GM19372 (cell line): Measurements from ENCODE around the gene ZNF761.
A peak's percentile ranks its signal among the peaks of the same experiment; 100 is the strongest.
"Not testable (repeated sequence)": the region's sequence is repeated elsewhere in the genome, so short reads cannot be mapped to it uniquely, and the experiment has no call there.

Experiments
- ATAC-seq: cut with Tn5 transposase; IDR thresholded peaks from one replicate; pipeline ENCODE4 v1.9.1; 2021; ENCODE audit warnings: mild to moderate bottlenecking, low read depth, moderate library complexity; ENCODE audit not compliant: unreplicated experiment

Gene ZNF761

GRCh38 chr19:53431399-53432087 is at the start of gene ZNF761:
ZNF761 (plus strand) TSS chr19:53431984; CDS start chr19:53447269, 15,285 bp downstream.
- peak; percentile 99 for ATAC-seq

DNA sequence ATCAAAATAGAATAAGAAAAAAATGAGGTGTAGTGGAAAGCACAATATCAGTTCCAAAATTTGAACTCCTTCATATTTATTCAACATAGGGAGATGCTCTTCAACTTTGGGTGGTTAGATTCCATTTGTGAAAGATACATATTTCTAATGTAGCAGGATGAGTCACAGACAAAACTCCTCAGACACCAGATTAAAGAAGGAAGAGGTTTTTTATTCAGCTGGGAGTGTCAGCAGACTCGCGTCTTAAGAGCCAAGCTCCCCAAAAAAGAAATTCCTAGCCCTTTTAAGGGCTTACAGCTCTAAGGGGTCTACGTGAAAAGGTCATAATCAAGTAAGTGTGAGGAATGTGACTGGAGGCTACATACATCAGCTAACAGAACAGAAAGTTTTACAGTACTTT is 43.6 kb upstream of the ZNF761 start:
- ATAC-seq: no peak

DNA sequence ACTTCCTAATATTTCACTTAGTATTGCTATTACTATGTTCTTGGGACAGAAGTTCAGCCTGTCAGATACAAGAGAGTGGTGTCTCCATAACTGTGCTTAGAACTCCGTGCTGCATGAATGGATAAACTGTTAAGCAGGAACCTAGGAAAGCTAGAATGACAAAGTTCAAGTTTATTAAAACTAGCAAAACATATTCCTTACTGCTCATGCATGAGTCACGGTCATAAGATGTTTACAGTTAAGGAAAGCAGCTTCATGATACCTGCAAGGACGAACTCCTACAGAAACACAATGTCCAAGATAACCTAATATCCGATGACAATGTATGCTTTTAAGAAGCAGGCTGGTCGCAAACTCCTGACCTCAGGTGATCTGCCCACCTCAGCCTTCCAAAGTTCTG is 42.9 kb upstream of the ZNF761 start:
- no peak for ATAC-seq

- no peak for ATAC-seq
These were observed 42.2 kb upstream of the ZNF761 start for GRCh38 chr19:53389571-53389970.

DNA sequence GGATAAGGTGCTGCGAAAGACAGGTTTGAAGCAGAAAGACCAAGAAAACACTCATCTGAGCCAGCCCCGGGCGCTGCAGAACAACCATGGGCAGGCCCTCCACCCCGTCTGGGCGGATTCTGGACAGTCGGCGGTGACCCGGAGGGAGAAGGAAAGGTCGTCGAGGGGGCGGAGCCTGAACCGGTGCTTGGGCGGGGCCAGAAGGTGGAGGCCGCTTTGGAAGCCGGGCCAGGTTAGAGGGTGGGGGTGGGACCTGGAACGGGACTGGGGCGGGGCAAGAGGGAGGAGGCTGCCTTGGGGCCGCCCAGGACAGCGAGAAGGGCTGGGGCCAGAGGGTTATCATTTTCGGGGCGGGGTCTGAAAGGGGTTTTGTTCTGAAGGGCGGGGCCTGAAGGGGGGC is 41.8 kb upstream of the ZNF761 start:
- no peak for ATAC-seq

- ATAC-seq: no peak
These were observed 37.2 kb upstream of the ZNF761 start for GRCh38 chr19:53394522-53394973.

DNA sequence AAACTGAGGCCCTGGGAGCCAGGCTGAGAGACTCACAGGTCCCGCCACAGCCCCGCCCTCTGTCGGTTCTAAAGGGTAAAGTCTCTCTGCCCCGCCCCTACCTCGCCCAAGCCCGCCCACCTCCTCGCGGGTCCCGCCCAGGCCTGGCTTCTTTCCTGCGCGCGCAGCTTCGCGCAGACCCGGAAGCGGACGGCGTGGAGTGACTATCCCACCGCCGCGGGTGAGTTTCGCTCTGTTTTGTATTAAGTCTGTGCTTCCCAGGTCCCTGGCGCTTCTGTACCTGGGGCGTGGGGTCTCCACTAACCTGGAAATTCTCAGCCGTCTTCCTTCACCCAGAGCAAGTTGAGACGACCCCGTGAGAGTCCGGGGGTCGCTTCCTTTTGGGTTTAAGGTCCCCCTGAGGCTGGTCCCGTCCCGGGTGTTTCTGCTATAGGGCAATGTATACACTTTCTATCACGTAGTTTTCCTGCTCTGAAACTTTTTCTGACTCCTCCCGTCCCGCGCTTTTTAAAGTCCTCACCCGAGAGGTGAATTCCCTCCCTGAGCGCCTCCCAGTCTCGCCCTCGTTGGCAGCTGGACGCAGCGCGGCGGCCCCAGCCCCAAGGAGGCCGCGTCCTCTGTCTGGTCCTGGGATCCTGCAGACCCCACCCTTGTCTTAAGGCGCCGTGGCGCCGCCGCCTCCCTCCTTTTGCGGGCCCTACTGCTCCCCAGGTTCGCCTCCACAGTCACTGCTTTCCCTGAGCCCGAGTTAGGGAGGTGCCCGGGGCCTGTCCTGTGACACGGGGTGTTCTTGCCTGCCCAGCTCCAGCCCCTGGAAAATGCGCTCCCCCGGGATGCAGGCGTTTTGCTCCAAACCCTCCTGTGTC is 36.6 kb upstream of the ZNF761 start, which contains the start of gene ZNF765:
Gene ZNF765 (plus strand): TSS at position 176 of the 866 bp plus-strand sequence. CDS start 2,867 bp downstream, outside the sequence.
- ATAC-seq: peak; percentile 87

GRCh38 chr19:53395840-53396524 is 35.8 kb upstream of the ZNF761 start:
- ATAC-seq: not testable (repeated sequence)

DNA sequence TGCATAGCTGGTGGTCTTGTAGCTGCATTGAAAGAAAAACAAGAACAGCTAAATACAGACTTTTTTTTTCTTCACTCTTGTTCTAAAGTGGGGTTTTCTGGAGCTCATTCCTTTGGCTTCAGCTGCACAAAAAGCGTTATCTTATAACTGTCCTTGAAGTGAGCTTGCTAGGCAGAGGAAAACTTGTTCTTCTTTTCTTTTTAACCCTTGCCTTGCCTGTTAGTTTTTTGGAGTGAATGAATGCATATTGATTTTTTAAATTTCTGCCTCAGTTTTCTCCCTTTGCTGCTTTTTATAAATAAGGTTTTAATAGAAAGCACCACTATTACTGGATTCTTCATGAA is 35.3 kb upstream of the ZNF761 start:
- ATAC-seq: no peak

DNA sequence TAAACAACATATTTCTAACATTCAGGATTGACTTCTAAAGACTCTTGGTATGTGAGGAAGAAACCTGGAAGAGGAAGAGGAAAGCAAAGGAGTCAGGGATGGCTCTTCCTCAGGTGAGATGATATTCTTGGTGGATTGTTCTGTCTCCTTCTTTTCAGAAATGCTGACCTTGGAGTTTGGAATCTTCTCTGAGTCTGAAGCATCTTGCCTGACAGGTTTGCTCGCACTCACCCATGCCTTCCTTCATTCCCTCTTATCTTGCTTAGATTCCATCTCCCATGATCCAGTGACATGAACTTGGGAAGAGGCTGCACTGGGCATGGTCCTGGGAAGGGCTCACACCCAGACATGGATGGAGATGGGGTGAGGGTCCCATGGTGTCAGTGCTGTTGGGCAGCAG is 33.9 kb upstream of the ZNF761 start:
- not testable (repeated sequence) for ATAC-seq

GRCh38 chr19:53409505-53410204 is 22.1 kb upstream of the ZNF761 start:
- ATAC-seq: no peak

GRCh38 chr19:53420520-53421315 is 11.1 kb upstream of the ZNF761 start:
- ATAC-seq: not testable (repeated sequence)

DNA sequence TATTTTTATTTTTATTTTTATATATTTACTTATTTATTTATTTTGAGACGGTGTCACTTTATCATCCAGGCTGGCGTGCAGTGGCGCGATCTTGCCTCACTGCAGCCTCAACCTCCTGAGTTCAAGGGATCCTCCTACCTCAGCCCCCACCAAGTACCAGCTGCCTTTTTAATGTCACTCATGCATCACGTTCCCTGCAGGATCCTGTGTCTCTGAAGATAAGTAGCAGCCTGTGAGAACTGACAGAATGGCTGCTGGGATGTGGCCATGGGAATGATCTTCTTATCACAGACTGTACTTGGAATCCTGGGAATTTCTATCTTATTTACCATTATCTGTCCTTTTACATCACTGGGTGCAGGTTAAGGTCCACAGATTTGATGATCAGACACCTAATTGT is 9.2 kb upstream of the ZNF761 start:
- ATAC-seq: no peak

DNA sequence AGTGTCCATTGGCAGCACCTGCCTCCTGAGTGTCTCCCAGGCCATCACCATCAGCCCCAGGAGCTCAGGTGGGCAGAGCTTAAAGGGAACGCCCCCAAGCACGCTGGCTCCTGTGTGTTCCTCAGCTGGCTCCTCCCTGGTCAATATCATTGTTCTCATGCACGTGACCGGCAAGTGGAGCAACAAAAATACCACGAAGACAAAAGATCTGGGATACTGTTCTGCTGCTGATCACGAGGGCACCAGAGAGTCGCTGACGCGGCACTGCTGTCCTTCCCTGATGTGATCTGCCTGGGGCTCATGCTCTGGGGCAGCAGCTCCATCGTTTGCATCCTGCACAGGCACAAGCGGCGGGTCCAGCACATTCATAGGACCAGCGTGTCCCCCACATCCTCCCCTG is 8.7 kb upstream of the ZNF761 start:
- not testable (repeated sequence) for ATAC-seq

- not testable (repeated sequence) for ATAC-seq
These were observed 8.1 kb upstream of the ZNF761 start for GRCh38 chr19:53423680-53424079.

GRCh38 chr19:53424968-53425597 is 6.7 kb upstream of the ZNF761 start:
- no peak for ATAC-seq

DNA sequence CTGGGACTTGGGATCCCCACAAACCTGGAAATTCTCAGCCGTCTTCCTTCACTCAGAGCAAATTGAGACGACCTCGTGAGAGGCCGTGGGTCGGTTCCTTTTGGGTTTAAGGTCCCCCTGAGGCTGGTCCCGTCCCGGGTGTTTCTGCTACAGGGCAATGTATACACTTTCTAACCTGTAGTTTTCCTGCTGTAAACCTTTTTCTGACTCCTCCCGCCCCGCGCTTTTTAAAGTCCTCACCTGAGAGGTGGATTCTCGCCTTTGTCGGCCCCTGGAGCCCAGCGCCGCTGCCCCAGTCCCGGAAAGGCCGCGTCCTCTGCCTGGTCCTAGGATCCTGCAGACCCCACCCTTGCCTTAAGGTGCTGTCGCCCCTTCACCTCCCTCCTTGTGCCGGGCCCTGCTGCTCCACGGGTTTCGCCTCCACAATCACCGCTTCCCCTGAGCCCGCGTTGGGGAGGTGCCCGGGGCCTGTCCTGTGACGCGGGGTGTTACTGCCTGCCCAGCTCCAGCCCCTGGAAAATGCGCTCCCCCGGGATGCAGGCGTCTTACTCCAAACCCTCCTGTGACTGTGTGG is 391 bp downstream of the ZNF761 start:
- ATAC-seq: peak; percentile 5

- ATAC-seq: not testable (repeated sequence)
These were observed 12.0 kb downstream of the ZNF761 start for GRCh38 chr19:53443809-53444208.

DNA sequence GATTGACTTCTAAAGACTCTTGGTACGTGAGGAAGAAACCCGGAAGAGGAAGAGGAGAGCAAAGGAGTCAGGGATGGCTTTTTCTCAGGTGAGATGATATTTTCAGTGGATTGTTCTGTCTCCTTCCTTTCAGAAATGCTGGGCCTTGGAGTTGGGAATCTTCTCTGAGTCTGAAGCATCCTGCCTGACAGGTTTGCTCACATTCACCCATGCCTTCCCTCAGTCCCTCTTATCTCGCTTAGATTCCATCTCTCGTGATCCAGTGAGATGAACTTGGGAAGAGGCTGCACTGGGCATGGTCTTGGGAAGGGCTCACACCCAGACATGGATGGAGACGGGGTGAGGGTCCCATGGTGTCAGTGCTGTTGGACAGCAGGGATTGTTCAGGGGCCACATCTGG is 15.4 kb downstream of the ZNF761 start:
- ATAC-seq: not testable (repeated sequence)
